Tibial nerve (tissue), 4 donors: Measurements from ENCODE around the gene SNX8.

Experiments
- CTCF ChIP-seq, 5 experiments: fragments of 200-600 bp in 3 of 5; fragments of 450-650 bp in 2 of 5; sonication (generic) in 3 of 5; IDR thresholded peaks; one replicate each; pipeline ENCODE4 v1.5.1; 2016 to 2019; ENCODE audit warnings: antibody characterized with exemption in 5 of 5, mild to moderate bottlenecking in 3 of 5, moderate library complexity in 2 of 5
- EP300 ChIP-seq, 2 donors: sonication (generic); formaldehyde crosslinking; IDR thresholded peaks; one replicate each; pipeline ENCODE4 v1.6.1; 2017; ENCODE audit warnings: antibody characterized with exemption in 2 of 2, mild to moderate bottlenecking in 1 of 2
- POLR2A ChIP-seq, 2 donors: fragments of 450-650 bp; IDR thresholded peaks; one replicate each; pipeline ENCODE4 v1.6.1; 2017; ENCODE audit warnings: antibody characterized with exemption in 2 of 2, mild to moderate bottlenecking in 2 of 2, moderate library complexity in 2 of 2

GRCh38 chr7:2204446-2204845 lies 109.8 kb downstream of the SNX8 start:
- TF ChIP-seq POLR2A (IDR thresholded peaks at IDR 0.05) (no peak), CTCF (IDR thresholded peaks at IDR 0.05) (no peak), EP300 (IDR thresholded peaks at IDR 0.05) (no peak)
